Activated T-cell treated with anti-CD3 and anti-CD28 coated beads, Interleukin-2, amount 50 U/mL, for 72 hours (primary cell): Measurements from ENCODE around the gene BMPR1B. TPM values are rescaled to one million over a fixed set of nuclear protein-coding genes. Genes with fewer than 3 reads are reported as not detected.

Source experiments
- ATAC-seq, 2 donors: fragments of 150-1000 bp; cut with Tn5 transposase; replicated peaks in 1 of 2; 2 replicates each; pipeline ENCODE4 v1.10.0; 2021; ENCODE audit warnings: moderate library complexity in 2 of 2, mild to moderate bottlenecking in 1 of 2
- DNase-seq, 2 donors: peaks; one replicate each; pipeline ENCODE4 v3.0.0; 2021 to 2022; ENCODE audit warnings: mixed read lengths in 1 of 2
- H3K27ac Mint-ChIP-seq: one replicate; pipeline ENCODE4 v1.8.0; 2022; ENCODE audit warnings: mild to moderate bottlenecking, moderate library complexity, mixed read lengths
- H3K27me3 Mint-ChIP-seq: one replicate; pipeline ENCODE4 v1.8.0; 2022; ENCODE audit warnings: low read depth, mixed read lengths
- H3K36me3 Mint-ChIP-seq, 2 donors: one replicate each; pipeline ENCODE4 v1.8.0; 2022; ENCODE audit warnings: mixed read lengths in 2 of 2, mild to moderate bottlenecking in 1 of 2; ENCODE audit not compliant: insufficient read depth in 2 of 2
- H3K4me1 Mint-ChIP-seq: one replicate; pipeline ENCODE4 v1.8.0; 2022; ENCODE audit warnings: low read depth, mixed read lengths
- H3K4me3 Mint-ChIP-seq, 2 donors: one replicate each; pipeline ENCODE4 v1.8.0; 2022; ENCODE audit warnings: mild to moderate bottlenecking in 2 of 2, mixed read lengths in 2 of 2, moderate library complexity in 2 of 2
- H3K9me3 Mint-ChIP-seq, 2 donors: one replicate each; pipeline ENCODE4 v1.8.0; 2022; ENCODE audit warnings: mixed read lengths in 2 of 2
- total RNA-seq, 2 donors: library from RNA; stranded (reverse); gene quantifications; one replicate each; pipeline ENCODE4 v1.2.3, GENCODE V29; 2022

Gene BMPR1B
- total RNA-seq, 2 donors from 2014 or later = not detected

DNA sequence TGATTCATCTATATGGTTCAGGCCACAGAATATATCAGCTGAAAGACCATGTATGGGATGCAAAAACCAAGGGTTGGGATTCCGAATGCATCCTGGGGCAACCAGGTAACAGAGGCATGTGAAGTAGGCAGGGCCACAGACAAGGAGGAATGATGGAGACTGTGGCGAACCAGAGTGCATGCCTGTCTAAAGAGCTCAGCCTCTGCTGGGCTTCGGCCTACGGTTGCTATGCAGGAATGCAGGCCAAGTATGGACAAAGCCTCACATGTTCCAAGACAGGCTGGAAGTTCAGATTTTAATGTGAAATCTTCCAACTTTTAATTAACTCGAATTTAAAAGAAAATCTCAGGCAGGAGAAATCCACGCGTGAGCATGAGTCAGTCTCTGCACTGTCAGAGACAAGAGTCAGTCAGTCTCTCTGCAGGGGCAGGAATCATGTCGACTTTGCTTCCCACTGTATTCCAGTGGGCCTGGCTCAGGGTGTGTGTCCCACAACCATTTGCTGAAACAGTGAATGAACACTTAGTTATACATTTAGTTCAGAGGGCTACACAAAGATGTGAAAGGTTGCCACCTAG lies 446.6 kb downstream of the BMPR1B start:
- Mint-ChIP-seq H3K4me3 (no peak overlapping the region), H3K27ac (no peak overlapping the region), H3K4me1 (no peaks in the 10 kb centered on the region), H3K9me3 (no peaks in the 10 kb centered on the region), H3K36me3 (no peaks in the 10 kb centered on the region), H3K27me3 (peaks cover 4% of the 10 kb centered on the region)
- no peak for ATAC-seq
- DNase-seq = no peak

DNA sequence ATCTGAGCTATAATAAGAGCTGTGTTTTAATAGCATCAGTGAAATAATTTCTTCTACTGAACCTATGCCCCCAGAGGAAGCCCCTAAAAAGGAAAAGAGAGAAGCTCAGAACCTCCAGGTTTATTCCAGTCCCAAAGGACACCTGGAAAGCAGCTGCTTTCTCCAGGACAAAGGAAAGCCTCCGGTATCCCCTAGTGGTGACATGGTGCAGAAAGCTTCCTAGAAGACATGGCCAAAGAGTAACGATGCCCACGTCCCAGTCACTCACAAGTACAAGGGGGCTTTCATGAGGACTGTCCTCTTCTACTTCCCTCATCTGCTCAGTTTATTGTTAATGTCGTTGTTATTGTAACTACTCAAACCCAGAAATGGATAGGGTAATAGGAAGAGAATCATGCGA lies 447.1 kb downstream of the BMPR1B start:
- Mint-ChIP-seq H3K4me3 (no peak overlapping the region), H3K9me3 (no peaks in the 10 kb centered on the region), H3K36me3 (no peaks in the 10 kb centered on the region), H3K4me1 (no peaks in the 10 kb centered on the region), H3K27me3 (peaks cover 4% of the 10 kb centered on the region), H3K27ac (no peak overlapping the region)
- ATAC-seq (no peak), DNase-seq (no peak)
